Caco-2 (cell line): ENCODE results near the gene FXYD1. TPM values are rescaled to one million over a fixed set of nuclear protein-coding genes. Genes with fewer than 3 reads are reported as not detected.
A peak's percentile ranks its signal among the peaks of the same experiment; 100 is the strongest.

Experiments used
- BruUV-seq: library from RNA; stranded (reverse); fragments of 400-500 nt; replicated peaks from 2 replicates; lab custom pipeline; 2021; lab: Mats Ljungman, UMichigan
- CTCF ChIA-PET: fragments of 300-600 bp; sonication (Branson Sonifier 250); formaldehyde crosslinking; loops from one replicate; lab custom pipeline; 2022; ENCODE audit warnings: antibody characterized with exemption; lab: Charles Lee
- POLR2A ChIA-PET: fragments of 300-600 bp; sonication (Branson Sonifier 250); formaldehyde crosslinking; loops from one replicate; lab custom pipeline; 2022; ENCODE audit warnings: antibody characterized with exemption; lab: Charles Lee
- DNase-seq, 2 experiments: peaks; one replicate each; pipeline versions ENCODE4 v3.0.0 to v3.0.0-alpha.2; 2020 to 2022
- H3K27me3 ChIP-seq: replicated peaks from 2 replicates; pipeline ENCODE4 v1.6.0; 2011; ENCODE audit warnings: low read length; ENCODE audit not compliant: control insufficient read depth, insufficient read depth
- H3K36me3 ChIP-seq: 2 replicates; pipeline ENCODE4 v1.5.1; 2011; ENCODE audit warnings: low read length; ENCODE audit not compliant: control insufficient read depth, insufficient read depth
- H3K4me1 ChIP-seq: fragments of 250-450 bp; sonication (Bioruptor Pico); 2 replicates; pipeline ENCODE4 v1.5.1; 2020; ENCODE audit warnings: mild to moderate bottlenecking
- H3K4me3 ChIP-seq: 2 replicates; pipeline ENCODE4 v1.5.1; 2011; ENCODE audit warnings: low read depth, mild to moderate bottlenecking, control low read depth, low read length
- H3K9me3 ChIP-seq: fragments of 250-450 bp; sonication (Bioruptor Pico); 2 replicates; pipeline ENCODE4 v1.5.1; 2020; ENCODE audit warnings: mild to moderate bottlenecking, moderate library complexity
- H3K27ac Mint-ChIP-seq: one replicate; pipeline ENCODE4 v1.8.0; 2022; ENCODE audit warnings: mixed read lengths; ENCODE audit not compliant: unreplicated experiment
- H3K27me3 Mint-ChIP-seq: one replicate; pipeline ENCODE4 v1.8.0; 2022; ENCODE audit warnings: mixed read lengths; ENCODE audit not compliant: insufficient read depth, unreplicated experiment
- H3K36me3 Mint-ChIP-seq: one replicate; pipeline ENCODE4 v1.8.0; 2022; ENCODE audit warnings: mild to moderate bottlenecking, mixed read lengths; ENCODE audit not compliant: insufficient read depth, unreplicated experiment
- H3K4me1 Mint-ChIP-seq: one replicate; pipeline ENCODE4 v1.8.0; 2022; ENCODE audit warnings: low read depth, mixed read lengths; ENCODE audit not compliant: unreplicated experiment
- H3K4me3 Mint-ChIP-seq: one replicate; pipeline ENCODE4 v1.8.0; 2022; ENCODE audit warnings: mild to moderate bottlenecking, moderate library complexity, mixed read lengths; ENCODE audit not compliant: unreplicated experiment
- H3K9me3 Mint-ChIP-seq: one replicate; pipeline ENCODE4 v1.8.0; 2022; ENCODE audit warnings: mixed read lengths; ENCODE audit not compliant: unreplicated experiment
- CTCF ChIP-seq, 2 experiments: fragments of 200-600 bp in 1 of 2; IDR thresholded peaks; 1 replicate in 1 of 2; 2 replicates in 1 of 2; pipeline versions ENCODE4 v1.5.1 to v1.8.0; 2011 to 2022; ENCODE audit warnings: antibody characterized with exemption in 1 of 2, control low read depth in 1 of 2, inconsistent platforms in 1 of 2, low read depth in 1 of 2, low read length in 1 of 2, mild to moderate bottlenecking in 1 of 2, moderate library complexity in 1 of 2; ENCODE audit not compliant: insufficient read depth in 1 of 2, severe bottlenecking in 1 of 2, unreplicated experiment in 1 of 2
- intact Hi-C: fragments of 100-400 bp; cut with micrococcal nuclease; formaldehyde crosslinking; loops from one replicate; pipeline ENCODE4 v1.10.0; 2022; ENCODE audit not compliant: unreplicated experiment
- total RNA-seq: library from RNA; stranded (reverse); gene quantifications from 2 replicates; pipeline ENCODE4 v1.2.3, GENCODE V29; 2022

The FXYD1 gene
- total RNA-seq, 1 experiment from 2014 or later, result not detected

GRCh38 chr19:35125270-35125717 lies 13.3 kb upstream of the FXYD1 start:
- Histone ChIP-seq H3K27me3 (no peaks in the 10 kb centered on the region), H3K4me1 (peaks cover 14% of the 10 kb centered on the region), H3K9me3 (no peaks in the 10 kb centered on the region), H3K4me3 (no peak overlapping the region), H3K36me3 (0 out of 2 replicates have a peak, but pooled peaks cover 2% of the 10 kb centered on the region)
- TF ChIP-seq CTCF (IDR thresholded peaks at IDR 0.05; ENCODE audit: insufficient read depth in 1 of 2, low read depth in 1 of 2, low read length in 1 of 2, severe bottlenecking in 1 of 2, unreplicated experiment in 1 of 2), result no peak
- POLR2A ChIA-PET, result no interaction called here
- Mint-ChIP-seq H3K36me3 (peaks cover 8% of the 10 kb centered on the region), H3K9me3 (no peaks in the 10 kb centered on the region), H3K27ac (no peak overlapping the region), H3K4me3 (no peak overlapping the region), H3K27me3 (no peaks in the 10 kb centered on the region), H3K4me1 (peaks cover 16% of the 10 kb centered on the region)
- no TSS peak for BruUV-seq
- CTCF ChIA-PET, result interaction anchor here (0.9 to 1.8 kb wide), 4 partner anchors 11 to 69 kb away, joined by 4 to 8 read pairs (median 6); no protein-coding TSS in a partner anchor
- no peak for DNase-seq
- intact Hi-C loops, result no loop called here

- Histone ChIP-seq H3K9me3 (no peaks in the 10 kb centered on the region), H3K4me1 (peaks cover 17% of the 10 kb centered on the region), H3K27me3 (no peaks in the 10 kb centered on the region), H3K36me3 (0 out of 2 replicates have a peak, but pooled peaks cover 2% of the 10 kb centered on the region), H3K4me3 (no peak overlapping the region)
- ChIA-PET POLR2A (no interaction called here), CTCF (interaction anchor here (1.8 kb wide), 1 partner anchor 16 kb away, joined by 5 read pairs; no protein-coding TSS in a partner anchor)
- DNase-seq, result no peak
- no peaks in the 10 kb centered on the region for H3K9me3 Mint-ChIP-seq
- no TSS peak for BruUV-seq
- no peak for TF ChIP-seq CTCF (IDR thresholded peaks at IDR 0.05; ENCODE audit: insufficient read depth in 1 of 2, low read depth in 1 of 2, low read length in 1 of 2, severe bottlenecking in 1 of 2, unreplicated experiment in 1 of 2)
- no peak overlapping the region for H3K4me3 Mint-ChIP-seq
- H3K27me3 Mint-ChIP-seq, result no peaks in the 10 kb centered on the region
- H3K36me3 Mint-ChIP-seq, result peaks cover 8% of the 10 kb centered on the region
- intact Hi-C loops, result no loop called here
- peaks cover 16% of the 10 kb centered on the region for H3K4me1 Mint-ChIP-seq
- peak overlapping the region; percentile 62 for H3K27ac Mint-ChIP-seq
Measured at GRCh38 chr19:35125749-35126623, 12.6 kb upstream of the FXYD1 start.

- Mint-ChIP-seq H3K4me1 (peaks cover 16% of the 10 kb centered on the region), H3K27me3 (no peaks in the 10 kb centered on the region), H3K36me3 (peaks cover 8% of the 10 kb centered on the region), H3K9me3 (no peaks in the 10 kb centered on the region), H3K27ac (no peak overlapping the region), H3K4me3 (no peak overlapping the region)
- ChIA-PET CTCF (no interaction called here), POLR2A (no interaction called here)
- no peaks in the 10 kb centered on the region for H3K27me3 ChIP-seq
- no peak for TF ChIP-seq CTCF (IDR thresholded peaks at IDR 0.05; ENCODE audit: insufficient read depth in 1 of 2, low read depth in 1 of 2, low read length in 1 of 2, severe bottlenecking in 1 of 2, unreplicated experiment in 1 of 2)
- H3K36me3 ChIP-seq, result 0 out of 2 replicates have a peak, but pooled peaks cover under 1% of the 10 kb centered on the region
- H3K4me3 ChIP-seq, result no peak overlapping the region
- peaks cover 19% of the 10 kb centered on the region for H3K4me1 ChIP-seq
- BruUV-seq, result no TSS peak
- H3K9me3 ChIP-seq, result no peaks in the 10 kb centered on the region
- intact Hi-C loops, result no loop called here
- no peak for DNase-seq
Measured at GRCh38 chr19:35126624-35126959, 12.0 kb upstream of the FXYD1 start.
